CD1c-positive myeloid dendritic cell (primary cell): Measurements from ENCODE around the gene CRACDL.

ENCODE experiments used
- DNase-seq: peaks from one replicate; pipeline ENCODE4 v3.0.0-alpha.2; 2016; ENCODE audit errors: extremely low spot score

Gene CRACDL

GRCh38 chr2:98935777-98936352 lies at the start of gene CRACDL:
Gene CRACDL (minus strand): TSS chr2:98936225. CDS start chr2:98846800, 89,425 bp downstream.
- peak; percentile 55 for DNase-seq

- no peak for DNase-seq
These were observed 39.6 kb upstream of the CRACDL start for GRCh38 chr2:98975611-98976010.

- DNase-seq, result no peak
These were observed 36.6 kb upstream of the CRACDL start for GRCh38 chr2:98972582-98973167.

GRCh38 chr2:98959810-98960507 lies 23.9 kb upstream of the CRACDL start:
- DNase-seq, result no peak

- DNase-seq, result no peak
These were observed 16.9 kb upstream of the CRACDL start for GRCh38 chr2:98952966-98953365.

GRCh38 chr2:98948956-98949739 lies 13.1 kb upstream of the CRACDL start:
- DNase-seq, result no peak

GRCh38 chr2:98947554-98947953 lies 11.5 kb upstream of the CRACDL start:
- no peak for DNase-seq

- DNase-seq, result no peak
These were observed 10.8 kb upstream of the CRACDL start for GRCh38 chr2:98946855-98947254.

- no peak for DNase-seq
These were observed 8.8 kb upstream of the CRACDL start for GRCh38 chr2:98944775-98945174.

- DNase-seq, result no peak
These were observed 4.1 kb upstream of the CRACDL start for GRCh38 chr2:98940102-98940501.

GRCh38 chr2:98937906-98938305 lies 1.9 kb upstream of the CRACDL start:
- no peak for DNase-seq

GRCh38 chr2:98936353-98937351 lies 627 bp upstream of the CRACDL start:
- peak; percentile 92 for DNase-seq

GRCh38 chr2:98935111-98935770 lies 784 bp downstream of the CRACDL start:
- DNase-seq, result no peak

- no peak for DNase-seq
These were observed 3.2 kb downstream of the CRACDL start for GRCh38 chr2:98932778-98933343.

GRCh38 chr2:98932164-98932563 lies 3.9 kb downstream of the CRACDL start:
- no peak for DNase-seq

- no peak for DNase-seq
These were observed 4.4 kb downstream of the CRACDL start for GRCh38 chr2:98931596-98931995.

- no peak for DNase-seq
These were observed 6.1 kb downstream of the CRACDL start for GRCh38 chr2:98929920-98930319.

- DNase-seq, result no peak
These were observed 7.8 kb downstream of the CRACDL start for GRCh38 chr2:98928242-98928641.

- no peak for DNase-seq
These were observed 9.0 kb downstream of the CRACDL start for GRCh38 chr2:98927027-98927426.

GRCh38 chr2:98926601-98927000 lies 9.4 kb downstream of the CRACDL start:
- no peak for DNase-seq
